HEK293 (cell line): ENCODE results near the gene UCKL1.

Experiments
- BCL6B ChIP-seq: fragments of 450-650 bp; formaldehyde crosslinking; IDR thresholded peaks from 2 replicates; pipeline ENCODE4 v1.5.1; 2017; ENCODE audit warnings: missing biosample characterization, missing genetic modification characterization
- ELK4 ChIP-seq: IDR thresholded peaks from 2 replicates; pipeline ENCODE4 v1.6.1; 2011; ENCODE audit warnings: mild to moderate bottlenecking, low read depth, low read length, borderline replicate concordance
- GLI2 ChIP-seq: fragments of 450-650 bp; formaldehyde crosslinking; IDR thresholded peaks from 2 replicates; pipeline ENCODE4; 2017; ENCODE audit warnings: missing biosample characterization, missing genetic modification characterization, low read depth, borderline replicate concordance
- SP2 ChIP-seq: fragments of 450-650 bp; formaldehyde crosslinking; IDR thresholded peaks from 2 replicates; pipeline ENCODE4 v1.5.1; 2016; ENCODE audit warnings: missing biosample characterization, missing genetic modification characterization
- ZEB2 ChIP-seq: fragments of 450-650 bp; formaldehyde crosslinking; IDR thresholded peaks from 2 replicates; pipeline ENCODE4 v1.5.1; 2016; ENCODE audit warnings: missing biosample characterization, missing genetic modification characterization
- ZFP69B ChIP-seq: fragments of 450-650 bp; formaldehyde crosslinking; IDR thresholded peaks from 2 replicates; pipeline ENCODE4 v1.5.1; 2016; ENCODE audit warnings: missing biosample characterization, missing genetic modification characterization
- ZIC2 ChIP-seq: fragments of 450-650 bp; formaldehyde crosslinking; IDR thresholded peaks from 2 replicates; pipeline ENCODE4 v1.5.1; 2016; ENCODE audit warnings: missing biosample characterization, missing genetic modification characterization
- ZNF114 ChIP-seq: fragments of 450-650 bp; formaldehyde crosslinking; IDR thresholded peaks from 2 replicates; pipeline ENCODE4 v1.5.0; 2017; ENCODE audit warnings: missing biosample characterization, missing genetic modification characterization
- ZNF214 ChIP-seq: fragments of 450-650 bp; formaldehyde crosslinking; IDR thresholded peaks from 2 replicates; pipeline ENCODE4 v1.5.1; 2017; ENCODE audit warnings: missing biosample characterization, mild to moderate bottlenecking, missing genetic modification characterization, borderline replicate concordance
- ZNF280C ChIP-seq: fragments of 450-650 bp; formaldehyde crosslinking; IDR thresholded peaks from 2 replicates; pipeline ENCODE4 v1.5.1; 2016; ENCODE audit warnings: missing biosample characterization, missing genetic modification characterization
- ZNF354C ChIP-seq: fragments of 450-650 bp; formaldehyde crosslinking; IDR thresholded peaks from 2 replicates; pipeline ENCODE4 v1.5.1; 2016; ENCODE audit warnings: missing biosample characterization, missing genetic modification characterization, low read depth, borderline replicate concordance
- ZNF394 ChIP-seq: fragments of 450-650 bp; formaldehyde crosslinking; IDR thresholded peaks from 2 replicates; pipeline ENCODE4 v1.5.1; 2016; ENCODE audit warnings: missing biosample characterization, missing genetic modification characterization, mild to moderate bottlenecking, moderate library complexity, borderline replicate concordance
- ZNF501 ChIP-seq: fragments of 450-650 bp; formaldehyde crosslinking; IDR thresholded peaks from 2 replicates; pipeline ENCODE4 v1.5.1; 2016; ENCODE audit warnings: missing biosample characterization, missing genetic modification characterization
- ZNF529 ChIP-seq: fragments of 450-650 bp; formaldehyde crosslinking; IDR thresholded peaks from 2 replicates; pipeline ENCODE4 v1.5.1; 2017; ENCODE audit warnings: missing genetic modification characterization, missing biosample characterization; ENCODE audit not compliant: insufficient replicate concordance
- ZNF530 ChIP-seq: fragments of 450-650 bp; formaldehyde crosslinking; IDR thresholded peaks from 2 replicates; pipeline ENCODE4 v1.5.1; 2016; ENCODE audit warnings: low read depth, missing biosample characterization, missing genetic modification characterization
- ZNF544 ChIP-seq: fragments of 450-650 bp; formaldehyde crosslinking; IDR thresholded peaks from 2 replicates; pipeline ENCODE4 v1.5.0; 2017; ENCODE audit warnings: missing biosample characterization, missing genetic modification characterization
- ZNF549 ChIP-seq: fragments of 450-650 bp; IDR thresholded peaks from 2 replicates; pipeline ENCODE4 v1.5.1; 2018; ENCODE audit warnings: missing biosample characterization, missing genetic modification characterization, mild to moderate bottlenecking, inconsistent platforms, moderate library complexity
- ZNF571 ChIP-seq: fragments of 450-650 bp; formaldehyde crosslinking; IDR thresholded peaks from 2 replicates; pipeline ENCODE4 v1.5.0; 2017; ENCODE audit warnings: missing biosample characterization, missing genetic modification characterization
- ZNF585B ChIP-seq: fragments of 450-650 bp; formaldehyde crosslinking; IDR thresholded peaks from 2 replicates; pipeline ENCODE4 v1.5.1; 2016; ENCODE audit warnings: missing biosample characterization, missing genetic modification characterization
- ZNF658 ChIP-seq: fragments of 450-650 bp; formaldehyde crosslinking; IDR thresholded peaks from 2 replicates; pipeline ENCODE4; 2016; ENCODE audit warnings: missing biosample characterization, missing genetic modification characterization
- ZNF747 ChIP-seq: fragments of 450-650 bp; formaldehyde crosslinking; IDR thresholded peaks from 2 replicates; pipeline ENCODE4 v1.5.1; 2016; ENCODE audit warnings: missing biosample characterization, missing genetic modification characterization
- ZNF830 ChIP-seq: fragments of 450-650 bp; IDR thresholded peaks from 2 replicates; pipeline ENCODE4 v1.5.0; 2018; ENCODE audit warnings: missing biosample characterization, missing genetic modification characterization, low read depth, mild to moderate bottlenecking, moderate library complexity
- TF ChIP-seq, protein P1 (sequence below): fragments of 450-650 bp; formaldehyde crosslinking; IDR thresholded peaks from 2 replicates; pipeline ENCODE4 v1.5.1; 2017; ENCODE audit warnings: missing biosample characterization, missing genetic modification characterization
- TF ChIP-seq, protein P2 (sequence below): fragments of 450-650 bp; IDR thresholded peaks from 2 replicates; pipeline ENCODE4 v1.5.1; 2018; ENCODE audit warnings: missing biosample characterization, missing genetic modification characterization
- TF ChIP-seq, protein P3 (sequence below): fragments of 450-650 bp; formaldehyde crosslinking; IDR thresholded peaks from 2 replicates; pipeline ENCODE4 v1.5.1; 2016; ENCODE audit warnings: missing biosample characterization, missing genetic modification characterization

Gene UCKL1

DNA sequence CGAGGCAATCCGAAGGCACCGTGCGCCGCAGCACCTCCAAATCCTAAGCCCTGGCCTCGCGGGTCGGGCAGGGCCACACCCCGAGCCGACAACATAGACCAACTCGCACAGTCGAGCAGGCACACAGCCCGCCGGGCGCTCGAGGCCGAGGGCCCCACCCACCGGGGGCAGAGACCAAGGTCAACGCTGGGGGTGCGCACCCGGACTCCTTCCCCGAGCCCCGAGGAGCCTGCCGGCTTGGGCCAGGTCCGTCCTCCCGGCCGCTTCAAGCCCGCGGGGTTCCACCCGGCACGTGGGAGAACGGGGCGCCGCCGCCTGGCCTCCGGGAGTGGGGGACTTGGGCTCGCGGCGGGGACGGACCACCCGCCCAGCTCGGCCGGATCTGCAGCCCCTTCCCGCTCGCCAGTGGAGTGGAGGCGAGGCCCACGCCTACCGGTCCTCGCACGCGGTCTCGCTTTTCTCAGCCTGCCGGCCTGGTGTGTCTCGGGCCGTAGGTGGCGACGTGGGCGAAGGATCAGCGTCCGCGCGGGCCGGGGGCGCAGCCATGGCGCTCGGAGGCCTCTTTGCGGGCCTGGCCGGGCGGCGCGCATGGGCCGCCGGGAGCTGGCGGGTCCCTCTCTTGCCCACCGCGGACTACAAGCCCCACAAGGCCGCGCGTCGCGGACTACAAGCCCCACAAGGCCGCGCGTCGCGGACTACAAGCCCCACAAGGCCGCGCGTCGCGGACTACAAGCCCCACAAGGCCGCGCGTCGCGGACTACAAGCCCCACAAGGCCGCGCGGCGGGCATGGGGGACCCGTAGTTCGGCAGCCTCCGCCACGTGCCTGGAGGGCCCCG is at the start of gene UCKL1 (continued):
- TF ChIP-seq, protein P1, sequence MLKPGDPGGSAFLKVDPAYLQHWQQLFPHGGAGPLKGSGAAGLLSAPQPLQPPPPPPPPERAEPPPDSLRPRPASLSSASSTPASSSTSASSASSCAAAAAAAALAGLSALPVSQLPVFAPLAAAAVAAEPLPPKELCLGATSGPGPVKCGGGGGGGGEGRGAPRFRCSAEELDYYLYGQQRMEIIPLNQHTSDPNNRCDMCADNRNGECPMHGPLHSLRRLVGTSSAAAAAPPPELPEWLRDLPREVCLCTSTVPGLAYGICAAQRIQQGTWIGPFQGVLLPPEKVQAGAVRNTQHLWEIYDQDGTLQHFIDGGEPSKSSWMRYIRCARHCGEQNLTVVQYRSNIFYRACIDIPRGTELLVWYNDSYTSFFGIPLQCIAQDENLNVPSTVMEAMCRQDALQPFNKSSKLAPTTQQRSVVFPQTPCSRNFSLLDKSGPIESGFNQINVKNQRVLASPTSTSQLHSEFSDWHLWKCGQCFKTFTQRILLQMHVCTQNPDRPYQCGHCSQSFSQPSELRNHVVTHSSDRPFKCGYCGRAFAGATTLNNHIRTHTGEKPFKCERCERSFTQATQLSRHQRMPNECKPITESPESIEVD, result no peak
- TF ChIP-seq, protein P2, sequence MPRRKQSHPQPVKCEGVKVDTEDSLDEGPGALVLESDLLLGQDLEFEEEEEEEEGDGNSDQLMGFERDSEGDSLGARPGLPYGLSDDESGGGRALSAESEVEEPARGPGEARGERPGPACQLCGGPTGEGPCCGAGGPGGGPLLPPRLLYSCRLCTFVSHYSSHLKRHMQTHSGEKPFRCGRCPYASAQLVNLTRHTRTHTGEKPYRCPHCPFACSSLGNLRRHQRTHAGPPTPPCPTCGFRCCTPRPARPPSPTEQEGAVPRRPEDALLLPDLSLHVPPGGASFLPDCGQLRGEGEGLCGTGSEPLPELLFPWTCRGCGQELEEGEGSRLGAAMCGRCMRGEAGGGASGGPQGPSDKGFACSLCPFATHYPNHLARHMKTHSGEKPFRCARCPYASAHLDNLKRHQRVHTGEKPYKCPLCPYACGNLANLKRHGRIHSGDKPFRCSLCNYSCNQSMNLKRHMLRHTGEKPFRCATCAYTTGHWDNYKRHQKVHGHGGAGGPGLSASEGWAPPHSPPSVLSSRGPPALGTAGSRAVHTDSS, result peak; percentile 10; the same call in 1 of the 2 replicates
- TF ChIP-seq ZNF530 (tag by site-specific recombination), result no peak
- TF ChIP-seq ZNF214 (tag by site-specific recombination), result no peak
- TF ChIP-seq ZEB2 (tag by site-specific recombination), result 0 out of 2 replicates have a peak, but pooled peaks have one; percentile 14
- no peak for TF ChIP-seq ZNF571 (tag by site-specific recombination)
- TF ChIP-seq ZNF529, result no peak
- TF ChIP-seq GLI2, result no peak
- peak; percentile 48; the same call in 1 of the 2 replicates for TF ChIP-seq ZNF501
- TF ChIP-seq ELK4, result no peak
- no peak for TF ChIP-seq ZNF354C (tag by site-specific recombination)
- TF ChIP-seq ZNF830 (tag by site-specific recombination), result no peak
- TF ChIP-seq ZNF394 (tag by site-specific recombination), result peak; percentile 34; the same call in 1 of the 2 replicates
- TF ChIP-seq ZNF658 (tag by site-specific recombination), result no peak
- TF ChIP-seq BCL6B (tag by site-specific recombination), result no peak
- TF ChIP-seq ZNF747, result no peak
- TF ChIP-seq, protein P3, sequence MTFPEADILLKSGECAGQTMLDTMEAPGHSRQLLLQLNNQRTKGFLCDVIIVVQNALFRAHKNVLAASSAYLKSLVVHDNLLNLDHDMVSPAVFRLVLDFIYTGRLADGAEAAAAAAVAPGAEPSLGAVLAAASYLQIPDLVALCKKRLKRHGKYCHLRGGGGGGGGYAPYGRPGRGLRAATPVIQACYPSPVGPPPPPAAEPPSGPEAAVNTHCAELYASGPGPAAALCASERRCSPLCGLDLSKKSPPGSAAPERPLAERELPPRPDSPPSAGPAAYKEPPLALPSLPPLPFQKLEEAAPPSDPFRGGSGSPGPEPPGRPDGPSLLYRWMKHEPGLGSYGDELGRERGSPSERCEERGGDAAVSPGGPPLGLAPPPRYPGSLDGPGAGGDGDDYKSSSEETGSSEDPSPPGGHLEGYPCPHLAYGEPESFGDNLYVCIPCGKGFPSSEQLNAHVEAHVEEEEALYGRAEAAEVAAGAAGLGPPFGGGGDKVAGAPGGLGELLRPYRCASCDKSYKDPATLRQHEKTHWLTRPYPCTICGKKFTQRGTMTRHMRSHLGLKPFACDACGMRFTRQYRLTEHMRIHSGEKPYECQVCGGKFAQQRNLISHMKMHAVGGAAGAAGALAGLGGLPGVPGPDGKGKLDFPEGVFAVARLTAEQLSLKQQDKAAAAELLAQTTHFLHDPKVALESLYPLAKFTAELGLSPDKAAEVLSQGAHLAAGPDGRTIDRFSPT, result peak; percentile 13; the same call in 1 of the 2 replicates
- TF ChIP-seq ZFP69B (tag by site-specific recombination), result peak; percentile 76; the same call in 1 of the 2 replicates
- no peak for TF ChIP-seq ZNF549
- no peak for TF ChIP-seq SP2 (tag by site-specific recombination)
- no peak for TF ChIP-seq ZNF280C (tag by site-specific recombination)
- TF ChIP-seq ZNF114 (tag by site-specific recombination), result no peak
- no peak for TF ChIP-seq ZNF544 (tag by site-specific recombination)
- no peak for TF ChIP-seq ZNF585B (tag by site-specific recombination)
- TF ChIP-seq ZIC2 (tag by site-specific recombination), result peak; percentile 69
